ENCODE measurements around the gene FGD6.

The FGD6 gene

DNA sequence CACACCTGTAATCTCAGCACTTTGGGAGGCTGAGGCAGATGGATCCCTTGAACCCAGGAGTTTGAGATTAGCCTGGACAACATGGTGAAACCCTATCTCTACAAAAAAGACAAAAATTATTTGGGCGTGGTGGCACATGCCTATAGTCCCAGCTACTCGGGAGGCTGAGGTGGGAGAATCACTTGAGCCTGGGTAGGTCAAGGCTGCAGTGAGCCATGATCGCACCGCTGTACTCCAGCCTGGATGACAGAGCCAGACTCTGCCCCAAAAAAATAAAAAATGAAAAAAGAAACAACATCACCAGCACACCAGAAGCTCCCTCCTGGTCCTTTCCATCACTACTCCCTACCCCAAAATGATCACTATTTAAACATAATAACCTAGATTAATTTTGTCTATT lies 2.9 kb upstream of the FGD6 start:
- no peak for TF ChIP-seq CTBP1 (IDR thresholded peaks at IDR 0.05; ENCODE audit: borderline replicate concordance)
- no peak for TF ChIP-seq ZNF384 (IDR thresholded peaks at IDR 0.05)
- TF ChIP-seq SP1 (IDR thresholded peaks at IDR 0.05), result no peak
- TF ChIP-seq NFRKB (IDR thresholded peaks at IDR 0.05), result no peak
- TF ChIP-seq FOXA1 (IDR thresholded peaks at IDR 0.05), result no peak
- TF ChIP-seq TARDBP (IDR thresholded peaks at IDR 0.05), result no peak
- TF ChIP-seq LEF1 (IDR thresholded peaks at IDR 0.05; ENCODE audit: borderline replicate concordance), result no peak
- no peak for TF ChIP-seq FOXM1 (IDR thresholded peaks at IDR 0.05; ENCODE audit: borderline replicate concordance)
- no peak for TF ChIP-seq HDGF (IDR thresholded peaks at IDR 0.05; ENCODE audit: borderline replicate concordance)
- TF ChIP-seq ARNT (IDR thresholded peaks at IDR 0.05), result no peak
- TF ChIP-seq, protein P1, sequence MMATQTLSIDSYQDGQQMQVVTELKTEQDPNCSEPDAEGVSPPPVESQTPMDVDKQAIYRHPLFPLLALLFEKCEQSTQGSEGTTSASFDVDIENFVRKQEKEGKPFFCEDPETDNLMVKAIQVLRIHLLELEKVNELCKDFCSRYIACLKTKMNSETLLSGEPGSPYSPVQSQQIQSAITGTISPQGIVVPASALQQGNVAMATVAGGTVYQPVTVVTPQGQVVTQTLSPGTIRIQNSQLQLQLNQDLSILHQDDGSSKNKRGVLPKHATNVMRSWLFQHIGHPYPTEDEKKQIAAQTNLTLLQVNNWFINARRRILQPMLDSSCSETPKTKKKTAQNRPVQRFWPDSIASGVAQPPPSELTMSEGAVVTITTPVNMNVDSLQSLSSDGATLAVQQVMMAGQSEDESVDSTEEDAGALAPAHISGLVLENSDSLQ (IDR thresholded peaks at IDR 0.05), result no peak
- TF ChIP-seq SUZ12 (IDR thresholded peaks at IDR 0.05), result no peak
- no peak for TF ChIP-seq FOXK2 (IDR thresholded peaks at IDR 0.05)
- no peak for TF ChIP-seq BHLHE40 (IDR thresholded peaks at IDR 0.05; ENCODE audit: borderline replicate concordance)
- no peak for TF ChIP-seq ELF4 (IDR thresholded peaks at IDR 0.05)
- no peak for TF ChIP-seq L3MBTL2 (conservative IDR thresholded peaks at IDR 0.05)
- CTCF ChIA-PET, result no interaction called here
- no peak for DNase-seq (ENCODE audit: extremely low spot score)
- POLR2A ChIA-PET, result no interaction called here

DNA sequence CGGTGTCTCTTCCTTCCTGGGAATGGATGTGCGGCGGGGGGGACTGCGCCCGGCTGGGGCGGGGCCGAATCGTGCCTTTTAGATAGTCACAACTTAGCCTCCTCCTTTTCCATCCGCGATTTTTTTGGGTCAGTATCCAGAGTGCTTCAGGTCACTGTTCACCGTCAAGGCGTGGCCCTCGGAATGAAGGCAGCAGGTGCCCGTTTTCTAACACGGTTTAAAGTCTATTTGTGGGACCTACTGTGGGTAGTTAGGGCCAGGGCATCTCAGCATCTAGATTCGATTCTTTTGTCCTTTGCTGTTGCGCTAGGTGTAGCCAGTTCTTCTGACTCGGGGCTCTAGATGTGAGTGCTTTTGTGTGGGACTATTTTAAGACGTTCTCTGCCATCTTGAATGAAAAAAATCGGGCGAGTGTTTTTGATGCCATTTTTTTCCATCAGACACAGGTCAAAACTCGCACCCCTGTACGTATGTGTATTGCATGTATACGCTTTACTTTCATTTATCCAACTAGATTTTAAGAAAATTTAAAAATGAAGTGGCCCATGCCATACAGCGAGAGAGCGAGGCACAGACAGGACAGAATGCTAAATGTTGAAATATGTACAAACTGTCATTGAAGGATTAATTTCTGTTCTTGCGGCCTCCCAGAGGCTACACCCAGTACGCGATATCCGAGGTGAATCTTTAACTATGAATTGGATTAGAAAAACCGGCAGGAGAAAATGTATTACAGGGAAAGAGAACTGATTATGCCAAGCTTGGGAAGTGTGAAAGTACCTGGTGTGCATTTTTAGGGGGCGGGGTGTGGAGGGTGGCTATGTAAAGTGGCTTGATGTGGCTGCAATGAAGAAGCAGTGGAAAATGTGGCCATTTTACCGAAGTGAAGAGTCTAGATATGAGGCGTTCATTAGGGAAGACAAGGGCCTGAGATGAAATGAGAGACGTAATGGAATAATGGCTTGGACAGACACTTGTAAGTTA lies 1.2 kb upstream of the FGD6 start:
- DNase-seq (ENCODE audit: extremely low spot score), result peak; percentile 48
- POLR2A ChIA-PET, result interaction anchor here (1.0 to 1.2 kb wide), 2 partner anchors 145 to 320 kb away, joined by 3 to 4 read pairs; partner anchors contain the start of gene NR2C1
- CTCF ChIA-PET, result interaction anchor here (0.7 kb wide), 1 partner anchor 101 kb away, joined by 4 read pairs; no protein-coding TSS in a partner anchor
- TF ChIP-seq ZNF384 (IDR thresholded peaks at IDR 0.05) (peak; percentile 84), TARDBP (IDR thresholded peaks at IDR 0.05) (no peak), L3MBTL2 (conservative IDR thresholded peaks at IDR 0.05) (no peak), SUZ12 (IDR thresholded peaks at IDR 0.05) (no peak), CTBP1 (IDR thresholded peaks at IDR 0.05; ENCODE audit: borderline replicate concordance) (no peak), HDGF (IDR thresholded peaks at IDR 0.05; ENCODE audit: borderline replicate concordance) (no peak)
- TF ChIP-seq, protein P1 (IDR thresholded peaks at IDR 0.05), result no peak

DNA sequence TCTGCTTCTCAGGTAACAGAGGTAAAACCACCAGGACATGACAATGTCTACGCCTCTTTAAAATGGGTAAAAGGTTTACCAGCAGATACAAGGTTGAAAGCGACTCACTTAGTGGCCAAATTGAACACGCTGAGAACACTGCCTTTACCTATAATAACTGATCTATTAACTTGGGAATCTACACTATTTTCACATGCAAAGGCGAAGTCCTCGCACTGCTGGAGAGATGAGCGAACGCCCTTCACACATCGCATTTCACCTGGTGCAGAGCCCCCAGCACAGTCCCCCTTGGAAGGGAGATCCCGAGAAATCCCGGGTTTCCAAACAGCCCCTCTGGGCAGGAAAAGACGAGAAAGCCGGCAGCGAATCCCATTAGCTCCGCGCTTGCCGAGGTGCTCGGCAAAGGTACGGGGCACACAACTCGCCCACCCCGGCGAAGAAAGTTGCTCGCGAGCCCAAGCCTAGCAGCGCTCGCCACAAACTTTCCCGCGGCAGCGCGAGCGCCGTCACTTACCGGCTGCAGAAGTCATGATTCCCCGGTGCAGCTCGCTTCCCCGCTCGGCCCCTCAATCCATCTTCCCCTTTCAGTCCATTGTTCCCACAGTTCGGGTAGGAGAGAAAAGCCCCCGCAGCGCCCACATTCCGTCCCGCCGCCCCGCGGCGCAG lies 423 bp downstream of the FGD6 start:
- DNase-seq (ENCODE audit: extremely low spot score), result no peak
- ChIA-PET POLR2A (interaction anchor here (0.6 to 1.4 kb wide), 14 partner anchors 11 to 322 kb away, joined by 3 to 9 read pairs (median 3); partner anchors contain the start of genes METAP2 and NR2C1), CTCF (interaction anchor here (1.5 kb wide), 1 partner anchor 17 kb away, joined by 4 read pairs; no protein-coding TSS in a partner anchor)
- TF ChIP-seq TARDBP (IDR thresholded peaks at IDR 0.05), result no peak
- TF ChIP-seq HDGF (IDR thresholded peaks at IDR 0.05; ENCODE audit: borderline replicate concordance), result no peak
- TF ChIP-seq SUZ12 (IDR thresholded peaks at IDR 0.05), result no peak
- TF ChIP-seq ZNF384 (IDR thresholded peaks at IDR 0.05), result no peak
- TF ChIP-seq ARNT (IDR thresholded peaks at IDR 0.05), result no peak
- TF ChIP-seq SP1 (IDR thresholded peaks at IDR 0.05), result no peak
- TF ChIP-seq BHLHE40 (IDR thresholded peaks at IDR 0.05; ENCODE audit: borderline replicate concordance), result no peak

DNA sequence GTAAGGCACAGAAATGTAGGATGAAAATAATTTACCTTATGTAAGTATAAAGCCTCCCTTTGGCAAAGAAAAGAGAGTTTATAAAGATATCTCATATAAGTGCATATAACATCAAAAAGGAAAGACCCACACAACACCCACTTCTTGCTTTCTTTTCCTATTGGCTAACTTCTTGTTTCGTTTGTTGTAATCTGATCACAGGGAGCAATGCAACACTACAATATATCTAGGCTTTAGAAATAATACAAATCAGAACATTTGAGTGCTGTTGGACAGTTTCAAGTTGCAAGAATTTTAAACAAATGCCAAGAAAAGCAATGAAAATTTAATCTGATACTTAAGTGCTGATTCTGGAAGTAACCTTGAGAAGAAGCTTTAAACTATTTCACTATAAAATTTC lies 1.3 kb downstream of the FGD6 start:
- ChIA-PET CTCF (no interaction called here), POLR2A (interaction anchor here (0.8 kb wide), 1 partner anchor 94 kb away, joined by 3 read pairs; no protein-coding TSS in a partner anchor)
- DNase-seq (ENCODE audit: extremely low spot score), result no peak
- TF ChIP-seq ARNT (IDR thresholded peaks at IDR 0.05), result no peak

DNA sequence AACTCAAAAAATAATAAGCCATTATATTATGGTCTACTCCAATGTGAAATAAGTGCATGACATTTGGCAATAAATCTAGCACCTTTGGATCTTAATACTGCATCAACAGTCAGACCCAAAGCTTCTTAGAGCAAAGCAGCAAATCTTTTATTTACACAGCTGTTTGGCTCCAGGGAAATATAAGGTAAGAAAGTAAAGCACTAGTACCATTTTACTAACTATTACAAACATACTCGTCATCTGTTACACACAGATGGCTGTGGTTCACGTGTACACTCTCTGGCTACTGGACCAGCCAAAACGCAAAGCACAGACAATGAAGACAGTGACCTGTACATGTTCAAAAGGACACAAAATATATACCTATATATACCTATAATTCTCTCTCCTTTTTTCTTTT lies 2.8 kb downstream of the FGD6 start:
- DNase-seq (ENCODE audit: extremely low spot score), result no peak
- POLR2A ChIA-PET, result interaction anchor here (0.6 kb wide), 1 partner anchor 259 kb away, joined by 4 read pairs; the partner anchor contains the start of gene METAP2
- CTCF ChIA-PET, result interaction anchor here (0.6 kb wide), 1 partner anchor 651 kb away, joined by 4 read pairs; no protein-coding TSS in a partner anchor

DNA sequence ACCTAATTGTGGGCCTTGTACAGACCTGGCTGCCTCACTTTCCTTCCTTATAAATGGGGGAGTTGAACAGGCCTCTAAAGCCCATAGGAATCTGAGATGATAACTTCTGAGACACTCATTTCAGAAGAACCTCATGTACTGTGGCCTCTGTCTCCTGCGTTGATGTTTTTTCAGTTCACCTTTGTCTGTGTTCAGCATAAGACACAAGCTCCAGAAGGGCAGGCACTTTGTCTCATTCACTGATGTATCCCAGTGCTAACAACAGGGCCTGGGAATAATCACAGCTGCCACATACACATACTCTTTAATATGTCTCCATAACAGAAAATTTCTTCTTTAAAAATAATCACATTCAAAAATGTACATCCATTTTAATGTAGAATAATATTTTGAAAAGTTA lies 3.3 kb downstream of the FGD6 start:
- TF ChIP-seq FOXM1 (IDR thresholded peaks at IDR 0.05; ENCODE audit: borderline replicate concordance) (no peak), HDGF (IDR thresholded peaks at IDR 0.05; ENCODE audit: borderline replicate concordance) (no peak), L3MBTL2 (conservative IDR thresholded peaks at IDR 0.05) (no peak), ZNF384 (IDR thresholded peaks at IDR 0.05) (no peak), SUZ12 (IDR thresholded peaks at IDR 0.05) (no peak), ARNT (IDR thresholded peaks at IDR 0.05) (no peak), FOXK2 (IDR thresholded peaks at IDR 0.05) (no peak), BHLHE40 (IDR thresholded peaks at IDR 0.05; ENCODE audit: borderline replicate concordance) (no peak), NFRKB (IDR thresholded peaks at IDR 0.05) (no peak), ELF4 (IDR thresholded peaks at IDR 0.05) (no peak), LEF1 (IDR thresholded peaks at IDR 0.05; ENCODE audit: borderline replicate concordance) (no peak), FOXA1 (IDR thresholded peaks at IDR 0.05) (no peak), CTBP1 (IDR thresholded peaks at IDR 0.05; ENCODE audit: borderline replicate concordance) (no peak)
- TF ChIP-seq, protein P1 (IDR thresholded peaks at IDR 0.05), result no peak
- POLR2A ChIA-PET, result interaction anchor here (0.6 kb wide), 1 partner anchor 260 kb away, joined by 4 read pairs; the partner anchor contains the start of gene METAP2
- CTCF ChIA-PET, result interaction anchor here (0.6 kb wide), 1 partner anchor 651 kb away, joined by 4 read pairs; no protein-coding TSS in a partner anchor
- DNase-seq (ENCODE audit: extremely low spot score), result no peak

More for the DNA sequence above, 2.8 kb downstream of the FGD6 start:
- no peak for TF ChIP-seq TARDBP (IDR thresholded peaks at IDR 0.05)
- no peak for TF ChIP-seq SUZ12 (IDR thresholded peaks at IDR 0.05)
- no peak for TF ChIP-seq CTBP1 (IDR thresholded peaks at IDR 0.05; ENCODE audit: borderline replicate concordance)
- no peak for TF ChIP-seq ARNT (IDR thresholded peaks at IDR 0.05)
- no peak for TF ChIP-seq ZNF384 (IDR thresholded peaks at IDR 0.05)
- TF ChIP-seq NFRKB (IDR thresholded peaks at IDR 0.05), result no peak
- no peak for TF ChIP-seq LEF1 (IDR thresholded peaks at IDR 0.05; ENCODE audit: borderline replicate concordance)
- no peak for TF ChIP-seq FOXA1 (IDR thresholded peaks at IDR 0.05)
- no peak for TF ChIP-seq SP1 (IDR thresholded peaks at IDR 0.05)
- TF ChIP-seq BHLHE40 (IDR thresholded peaks at IDR 0.05; ENCODE audit: borderline replicate concordance), result no peak
- no peak for TF ChIP-seq FOXK2 (IDR thresholded peaks at IDR 0.05)
- TF ChIP-seq HDGF (IDR thresholded peaks at IDR 0.05; ENCODE audit: borderline replicate concordance), result no peak
- TF ChIP-seq FOXM1 (IDR thresholded peaks at IDR 0.05; ENCODE audit: borderline replicate concordance), result no peak
